HEK293T (cell line): Measurements from ENCODE around the gene DHX58.

Experiments
- CTCF ChIA-PET: fragments of 350-600 bp; formaldehyde crosslinking; extraction: SDS; loops from one replicate; lab custom pipeline; 2021; ENCODE audit warnings: antibody characterized with exemption, inconsistent platforms; lab: Yijun Ruan, JAX
- POLR2A ChIA-PET: fragments of 350-600 bp; formaldehyde crosslinking; extraction: SDS; loops from one replicate; lab custom pipeline; 2020; ENCODE audit warnings: antibody characterized with exemption, inconsistent platforms; lab: Yijun Ruan, JAX
- DNase-seq: peaks from one replicate; pipeline ENCODE4 v3.0.0; 2012; ENCODE audit warnings: mixed read lengths; ENCODE audit errors: extremely low spot score
- ARNT ChIP-seq: fragments of 450-650 bp; IDR thresholded peaks from 2 replicates; pipeline ENCODE4 v1.6.1; 2017; ENCODE audit warnings: mild to moderate bottlenecking
- BHLHE40 ChIP-seq: fragments of 450-650 bp; IDR thresholded peaks from 2 replicates; pipeline ENCODE4 v1.6.1; 2016; ENCODE audit warnings: mild to moderate bottlenecking, moderate library complexity, borderline replicate concordance
- CTBP1 ChIP-seq: fragments of 450-650 bp; IDR thresholded peaks from 2 replicates; pipeline ENCODE4 v1.6.1; 2016; ENCODE audit warnings: borderline replicate concordance
- ELF4 ChIP-seq: fragments of 450-650 bp; IDR thresholded peaks from 2 replicates; pipeline ENCODE4 v1.6.1; 2017; ENCODE audit warnings: antibody characterized with exemption
- FOXA1 ChIP-seq: fragments of 450-650 bp; IDR thresholded peaks from 2 replicates; pipeline ENCODE4 v1.6.1; 2016; ENCODE audit warnings: mild to moderate bottlenecking
- FOXK2 ChIP-seq: fragments of 450-650 bp; IDR thresholded peaks from 2 replicates; pipeline ENCODE4 v1.6.1; 2016; ENCODE audit warnings: mild to moderate bottlenecking
- FOXM1 ChIP-seq: fragments of 450-650 bp; IDR thresholded peaks from 2 replicates; pipeline ENCODE4 v1.6.1; 2017; ENCODE audit warnings: mild to moderate bottlenecking, borderline replicate concordance
- HDGF ChIP-seq: fragments of 450-650 bp; IDR thresholded peaks from 2 replicates; pipeline ENCODE4 v1.6.1; 2017; ENCODE audit warnings: antibody characterized with exemption, borderline replicate concordance
- L3MBTL2 ChIP-seq: fragments of 450-650 bp; conservative IDR thresholded peaks from 2 replicates; pipeline ENCODE4 v1.6.1; 2016; ENCODE audit warnings: mild to moderate bottlenecking
- LEF1 ChIP-seq: fragments of 450-650 bp; IDR thresholded peaks from 2 replicates; pipeline ENCODE4 v1.6.1; 2017; ENCODE audit warnings: mild to moderate bottlenecking, borderline replicate concordance
- NFRKB ChIP-seq: fragments of 450-650 bp; IDR thresholded peaks from 2 replicates; pipeline ENCODE4 v1.6.1; 2016; ENCODE audit warnings: mild to moderate bottlenecking, moderate library complexity
- PKNOX1 ChIP-seq: fragments of 450-650 bp; IDR thresholded peaks from 2 replicates; pipeline ENCODE4 v1.6.1; 2016
- SP1 ChIP-seq: fragments of 450-650 bp; IDR thresholded peaks from 2 replicates; pipeline ENCODE4 v1.6.1; 2017
- SUZ12 ChIP-seq: fragments of 450-650 bp; IDR thresholded peaks from 2 replicates; pipeline ENCODE4 v1.6.1; 2016; ENCODE audit warnings: mild to moderate bottlenecking
- TARDBP ChIP-seq: fragments of 450-650 bp; IDR thresholded peaks from 2 replicates; pipeline ENCODE4 v1.6.1; 2016
- ZNF384 ChIP-seq: fragments of 450-650 bp; IDR thresholded peaks from 2 replicates; pipeline ENCODE4 v1.6.1; 2016

DHX58 gene

GRCh38 chr17:42135151-42135550 is 22.6 kb upstream of the DHX58 start:
- no peak for DNase-seq
- POLR2A ChIA-PET, result interaction anchor here (1.3 to 2.7 kb wide), 2 partner anchors 14 to 118 kb away, joined by 5 to 15 read pairs; partner anchors contain the start of genes DNAJC7 and KAT2A
- TF ChIP-seq TARDBP (no peak), NFRKB (no peak)
- CTCF ChIA-PET, result interaction anchor here (0.6 kb wide), 1 partner anchor 175 kb away, joined by 5 read pairs; no protein-coding TSS in a partner anchor

GRCh38 chr17:42133461-42134041 is 21.0 kb upstream of the DHX58 start:
- TF ChIP-seq SP1 (no peak), SUZ12 (no peak), TARDBP (no peak), ZNF384 (no peak), FOXA1 (no peak), ELF4 (no peak), LEF1 (no peak), CTBP1 (no peak), FOXK2 (no peak)
- ChIA-PET CTCF (no interaction called here), POLR2A (interaction anchor here (1.1 to 2.7 kb wide), 3 partner anchors 13 to 203 kb away, joined by 3 to 15 read pairs (median 3); partner anchors contain the start of genes CNP, KAT2A and ODAD4)
- no peak for DNase-seq

- DNase-seq, result no peak
- ChIA-PET CTCF (no interaction called here), POLR2A (no interaction called here)
- TF ChIP-seq PKNOX1, result no peak
These were observed 20.4 kb upstream of the DHX58 start for GRCh38 chr17:42132941-42133340.

- ChIA-PET POLR2A (interaction anchor here (3.9 kb wide), 1 partner anchor 11 kb away, joined by 25 read pairs; the partner anchor contains the start of gene KAT2A), CTCF (no interaction called here)
- DNase-seq, result no peak
- TF ChIP-seq ZNF384 (no peak), BHLHE40 (no peak), TARDBP (no peak), ELF4 (no peak), FOXK2 (no peak), SP1 (no peak), L3MBTL2 (no peak), FOXM1 (no peak), HDGF (no peak), PKNOX1 (no peak), NFRKB (no peak), CTBP1 (no peak), LEF1 (no peak), SUZ12 (no peak)
These were observed 19.5 kb upstream of the DHX58 start for GRCh38 chr17:42131981-42132432.

GRCh38 chr17:42131232-42131631 is 18.7 kb upstream of the DHX58 start:
- POLR2A ChIA-PET, result interaction anchor here (3.9 kb wide), 1 partner anchor 10 kb away, joined by 25 read pairs; the partner anchor contains the start of gene KAT2A
- CTCF ChIA-PET, result no interaction called here
- no peak for DNase-seq
- TF ChIP-seq ELF4 (no peak), SP1 (no peak)

- DNase-seq, result no peak
- TF ChIP-seq BHLHE40 (no peak), FOXK2 (no peak), SUZ12 (no peak), ARNT (no peak), TARDBP (no peak), NFRKB (no peak), LEF1 (no peak), FOXM1 (no peak), HDGF (no peak), CTBP1 (no peak), FOXA1 (no peak), SP1 (no peak), PKNOX1 (no peak), L3MBTL2 (no peak), ZNF384 (no peak), ELF4 (no peak)
- CTCF ChIA-PET, result no interaction called here
- POLR2A ChIA-PET, result interaction anchor here (3.9 kb wide), 1 partner anchor 9 kb away, joined by 25 read pairs; the partner anchor contains the start of gene KAT2A
These were observed 17.9 kb upstream of the DHX58 start for GRCh38 chr17:42130310-42130936.

GRCh38 chr17:42129109-42129837 is 16.8 kb upstream of the DHX58 start:
- CTCF ChIA-PET, result no interaction called here

More at GRCh38 chr17:42129109-42129837, 16.8 kb upstream of the DHX58 start:
- no peak for TF ChIP-seq SUZ12
- TF ChIP-seq SP1, result no peak
- no peak for TF ChIP-seq L3MBTL2
- TF ChIP-seq ELF4, result no peak
- TF ChIP-seq LEF1, result no peak
- TF ChIP-seq FOXK2, result no peak
- TF ChIP-seq FOXM1, result no peak
- TF ChIP-seq CTBP1, result no peak
- TF ChIP-seq NFRKB, result no peak
- TF ChIP-seq FOXA1, result no peak
- TF ChIP-seq ZNF384, result no peak
- TF ChIP-seq TARDBP, result no peak
- TF ChIP-seq ARNT, result no peak
- no peak for TF ChIP-seq PKNOX1
- no peak for TF ChIP-seq BHLHE40
- no peak for TF ChIP-seq HDGF
- DNase-seq, result no peak
- POLR2A ChIA-PET, result interaction anchor here (1.1 to 3.9 kb wide), 2 partner anchors 8 to 112 kb away, joined by 3 to 25 read pairs; partner anchors contain the start of genes DNAJC7 and KAT2A
